IMR-90 (cell line): ENCODE measurements around the gene S100A5.
"Not testable (repeated sequence)": the region's sequence is repeated elsewhere in the genome, so short reads cannot be mapped to it uniquely, and the experiment has no call there.

Source experiments
- BHLHE40 ChIP-seq: fragments of 150-350 bp; IDR thresholded peaks from 2 replicates; pipeline ENCODE4 v1.6.1; 2016; ENCODE audit warnings: mild to moderate bottlenecking, low read depth, low read length
- CTCF ChIP-seq: conservative IDR thresholded peaks from 2 replicates; pipeline ENCODE4 v1.5.1; 2012; ENCODE audit warnings: mild to moderate bottlenecking, low read depth, low read length, improper control_type of control experiment
- SMC3 ChIP-seq: fragments of 150-350 bp; IDR thresholded peaks from 2 replicates; pipeline ENCODE4 v1.6.1; 2016; ENCODE audit warnings: low read depth, mild to moderate bottlenecking, antibody characterized with exemption, low read length, moderate library complexity
- USF2 ChIP-seq: fragments of 150-350 bp; IDR thresholded peaks from 2 replicates; pipeline ENCODE4 v1.6.1; 2017; ENCODE audit warnings: mild to moderate bottlenecking, antibody characterized with exemption, low read length, low read depth

- TF ChIP-seq BHLHE40, USF2, CTCF, SMC3: not testable (repeated sequence)
Observed at GRCh38 chr1:153575081-153575491, 34.4 kb upstream of the S100A5 start.
